Stimulated activated CD8-positive, alpha-beta memory T cell treated with anti-CD3 and anti-CD28 coated beads, Interleukin-12 subunit alpha, Interleukin-12 subunit beta, amount 100 ng/mL, for 24 hours (primary cell): ENCODE results near the gene DNAI1.
A peak's percentile ranks its signal among the peaks of the same experiment; 100 is the strongest.
"Not testable (repeated sequence)": the region's sequence is repeated elsewhere in the genome, so short reads cannot be mapped to it uniquely, and the experiment has no call there.

Source experiments
- DNase-seq: peaks from one replicate; pipeline ENCODE4 v3.0.0-alpha.2; 2020; ENCODE audit errors: extremely low read depth

DNAI1 gene

DNA sequence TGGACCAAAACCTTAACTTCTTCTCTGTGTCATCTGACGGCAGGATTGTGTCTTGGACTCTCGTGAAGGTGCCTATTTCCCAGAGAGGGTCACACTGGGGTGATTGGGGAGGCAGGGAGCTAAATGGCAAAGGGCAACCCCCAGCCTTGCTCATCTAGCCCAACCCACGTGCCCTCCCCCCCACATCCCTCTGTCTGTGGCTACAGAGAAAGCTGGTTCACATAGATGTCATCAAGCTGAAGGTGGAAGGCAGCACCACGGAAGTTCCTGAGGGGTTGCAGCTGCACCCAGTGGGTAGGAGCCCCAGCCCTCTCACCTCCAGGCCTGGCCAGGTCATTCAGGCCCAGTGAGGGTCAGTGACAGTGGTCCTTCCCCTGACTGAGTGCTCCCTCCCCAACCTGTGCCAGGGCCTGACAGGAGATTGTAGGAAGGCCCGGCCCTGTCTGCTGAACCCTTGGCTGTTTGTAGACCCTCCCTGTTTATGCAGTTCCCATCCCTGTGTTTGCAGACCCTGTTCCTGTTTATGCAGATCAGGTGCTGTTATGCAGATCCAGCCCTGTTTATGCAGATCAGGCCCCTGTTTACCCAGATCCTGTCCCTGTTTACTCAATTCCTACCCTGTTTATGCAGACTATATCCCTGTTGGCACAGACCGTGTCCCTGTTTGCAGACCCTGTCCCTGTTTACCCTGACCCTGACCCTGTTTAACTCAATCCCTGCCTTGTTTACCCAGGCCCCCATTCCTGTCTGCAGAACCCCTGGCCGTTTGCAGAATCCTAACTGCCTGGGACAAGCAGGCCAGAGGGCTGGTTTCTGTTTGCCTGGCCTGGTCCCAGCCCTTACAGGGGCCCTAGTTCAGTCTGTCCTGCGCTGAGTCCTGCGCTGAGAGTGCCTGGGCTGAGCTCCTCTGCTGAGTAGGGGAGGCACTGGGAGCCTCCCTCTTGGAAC lies 53.8 kb downstream of the DNAI1 start:
- DNase-seq: no peak

GRCh38 chr9:34513567-34514214 lies 55.1 kb downstream of the DNAI1 start:
- no peak for DNase-seq

GRCh38 chr9:34514401-34514800 lies 55.8 kb downstream of the DNAI1 start:
- DNase-seq: no peak

GRCh38 chr9:34514816-34515215 lies 56.2 kb downstream of the DNAI1 start:
- no peak for DNase-seq

- no peak for DNase-seq
Observed at GRCh38 chr9:34515959-34516358, 57.4 kb downstream of the DNAI1 start.

- no peak for DNase-seq
Observed at GRCh38 chr9:34517185-34517584, 58.6 kb downstream of the DNAI1 start.

- no peak for DNase-seq
Observed at GRCh38 chr9:34518110-34518616, 59.6 kb downstream of the DNAI1 start.

DNA sequence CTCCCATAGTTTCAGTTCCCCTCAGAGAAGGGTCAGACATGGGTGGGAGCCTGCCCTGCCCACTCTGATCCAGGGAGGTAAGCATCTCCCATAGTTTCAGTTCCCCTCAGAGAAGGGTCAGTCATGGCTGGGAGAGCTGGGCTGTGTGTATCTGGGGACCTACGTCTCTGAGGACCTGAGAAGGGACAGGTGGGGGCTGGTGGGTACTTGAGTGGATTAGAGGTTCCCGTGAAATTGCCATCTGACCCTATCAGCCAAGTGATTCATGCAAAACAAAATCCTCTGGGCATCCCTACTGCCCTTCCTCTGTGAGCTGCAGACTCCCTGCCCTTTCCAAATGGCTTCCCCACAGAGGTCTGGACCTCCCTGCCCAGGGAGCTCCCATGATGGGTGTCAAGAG lies 60.3 kb downstream of the DNAI1 start:
- DNase-seq: no peak

DNA sequence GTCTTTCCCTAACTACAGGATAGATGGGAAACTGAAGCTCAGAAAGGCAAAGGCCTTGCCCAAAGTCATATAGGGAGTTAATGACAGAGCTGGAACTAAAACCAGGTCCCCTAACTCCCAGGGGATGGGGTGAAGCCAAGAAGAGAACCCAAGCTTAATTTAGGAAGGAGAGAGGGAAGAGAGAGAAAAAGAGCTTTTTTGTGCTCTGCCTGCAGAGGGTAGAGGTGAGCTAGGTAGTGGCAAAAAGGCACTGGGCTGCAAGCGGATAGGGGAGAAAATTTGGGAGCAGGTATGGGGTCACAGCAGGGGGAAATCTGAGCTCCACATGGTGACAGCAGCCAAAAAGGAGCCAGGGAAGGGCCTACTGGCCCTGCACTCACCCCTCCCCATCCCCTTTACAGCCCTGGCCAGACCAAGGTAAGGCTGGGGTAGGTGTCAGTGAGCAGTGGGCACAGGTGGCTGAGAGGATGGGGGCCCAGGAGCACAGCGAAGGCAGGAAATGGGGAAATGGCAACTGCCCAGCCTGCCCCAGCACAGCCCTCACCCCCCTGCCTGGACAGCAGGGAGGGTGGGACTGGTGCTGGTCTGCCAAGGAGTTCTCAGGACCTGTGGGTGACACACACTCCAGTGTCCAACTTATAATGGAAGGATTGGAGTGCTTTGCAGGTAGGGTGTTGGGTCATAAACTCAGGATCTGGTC lies 60.9 kb downstream of the DNAI1 start:
- DNase-seq: no peak

DNA sequence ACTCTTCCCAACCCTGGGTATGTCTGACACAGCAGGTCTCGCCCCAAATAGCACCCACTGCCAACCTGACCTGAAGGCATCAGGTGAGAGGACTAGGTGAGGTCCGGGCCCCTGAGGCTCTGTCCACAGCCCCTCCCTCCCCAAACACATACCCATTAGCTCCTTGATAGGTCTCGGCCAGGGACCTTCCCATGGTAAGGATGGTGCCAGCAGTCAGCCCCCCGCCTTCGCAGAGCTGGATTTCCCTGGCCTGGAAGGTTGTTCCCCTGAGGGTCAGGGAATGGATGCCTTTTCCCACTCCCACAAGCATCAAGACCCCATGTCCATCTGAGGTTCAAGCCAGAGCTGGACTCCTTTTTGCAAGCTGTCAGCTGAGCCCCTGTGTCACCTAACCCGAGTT lies 61.5 kb downstream of the DNAI1 start:
- no peak for DNase-seq

DNA sequence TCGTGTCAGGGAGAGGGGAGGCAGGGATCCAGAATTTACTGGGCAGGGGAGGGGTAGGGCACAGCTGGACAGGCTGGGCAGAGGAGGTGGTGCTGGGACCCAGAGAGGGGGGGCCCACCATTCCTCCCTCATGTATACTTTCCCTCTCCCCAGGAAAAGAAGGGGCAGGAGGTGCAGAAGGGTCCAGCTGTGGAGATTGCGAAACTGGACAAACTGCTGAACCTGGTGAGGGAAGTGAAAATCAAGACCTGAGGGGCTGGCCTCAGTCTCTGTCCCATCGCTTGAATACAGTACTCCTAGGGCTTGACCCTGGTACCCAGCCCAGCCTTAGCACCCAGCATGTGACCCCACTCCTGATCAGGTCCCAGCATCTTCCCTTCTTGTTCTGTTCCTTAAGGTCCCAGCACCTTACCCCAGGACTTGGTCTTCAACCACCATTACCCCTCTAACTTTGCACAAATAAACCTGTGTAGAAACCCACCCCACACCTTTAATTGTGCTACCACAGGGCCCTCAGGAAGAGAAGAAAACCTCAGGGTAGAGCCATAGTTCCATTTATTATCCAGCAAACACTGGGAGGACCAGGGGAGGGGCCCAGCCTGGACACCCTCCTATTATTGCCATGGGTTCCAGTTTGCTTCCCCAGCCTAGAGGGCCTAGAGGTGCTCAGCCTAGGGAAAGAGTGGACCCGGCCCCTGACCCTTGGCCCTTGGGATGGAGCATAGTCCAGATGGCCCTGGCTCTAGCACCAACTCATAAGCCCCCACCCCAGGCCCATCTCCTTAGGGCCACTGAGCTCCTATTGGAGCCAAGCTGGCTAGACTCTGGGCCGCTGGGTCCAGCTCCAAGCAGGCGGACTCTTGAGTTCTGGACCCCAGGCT lies 62.1 kb downstream of the DNAI1 start:
- no peak for DNase-seq

GRCh38 chr9:34521406-34522045 lies 62.9 kb downstream of the DNAI1 start:
- DNase-seq: no peak

GRCh38 chr9:34522091-34522887 lies 63.7 kb downstream of the DNAI1 start:
- no peak for DNase-seq

- peak; percentile 67 for DNase-seq
Observed at GRCh38 chr9:34522971-34523797, 64.6 kb downstream of the DNAI1 start, which contains the start of gene ENHO. Gene ENHO (minus strand): TSS chr9:34522990. CDS start chr9:34521695, 1,295 bp downstream.

DNA sequence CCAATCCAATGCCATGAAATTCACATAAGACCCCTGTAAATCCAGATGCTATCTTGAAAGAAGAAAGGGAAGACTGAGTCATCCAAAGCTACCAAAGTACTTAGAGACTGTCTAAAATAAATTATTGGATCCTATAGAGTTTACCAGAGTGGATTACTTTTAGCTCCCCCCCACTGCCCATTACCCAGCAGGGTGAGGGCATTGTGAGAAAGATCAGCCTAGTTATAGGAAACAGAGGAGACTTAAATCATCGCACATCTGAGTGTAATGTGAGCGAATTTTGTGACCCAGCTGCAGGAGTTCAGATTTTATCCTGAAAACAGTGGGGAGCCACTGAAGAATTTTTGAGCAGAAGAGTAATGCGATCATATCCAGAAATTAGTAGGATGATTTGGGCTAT lies 65.7 kb downstream of the DNAI1 start:
- no peak for DNase-seq

- DNase-seq: no peak
Observed at GRCh38 chr9:34526026-34526425, 67.4 kb downstream of the DNAI1 start.

GRCh38 chr9:34532041-34532440 lies 73.4 kb downstream of the DNAI1 start:
- not testable (repeated sequence) for DNase-seq

GRCh38 chr9:34536685-34537084 lies 78.1 kb downstream of the DNAI1 start:
- DNase-seq: no peak

DNA sequence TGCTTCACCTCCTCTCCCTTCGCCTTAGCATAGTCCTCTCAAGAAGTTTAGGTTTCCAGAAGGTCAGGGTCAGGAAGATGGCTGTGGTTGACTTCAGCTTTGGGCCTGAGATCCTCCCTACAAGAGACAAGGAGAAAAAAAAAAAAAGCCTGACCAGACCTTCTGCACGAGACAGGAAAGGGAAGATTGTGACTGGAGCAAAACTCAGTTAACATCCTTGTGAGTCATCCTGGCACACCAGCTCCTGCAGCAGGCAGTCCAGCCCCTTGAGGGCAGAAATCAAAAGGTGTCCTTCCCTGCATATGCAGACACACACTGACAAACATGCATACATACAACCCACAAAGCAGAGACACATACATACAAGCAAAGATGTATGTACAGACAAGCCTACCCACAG lies 82.2 kb downstream of the DNAI1 start:
- DNase-seq: no peak
